Esophagus squamous epithelium (tissue), 4 donors: ENCODE results near the gene TAS1R1.

Source experiments
- CTCF ChIP-seq, 6 experiments: fragments of 450-650 bp in 4 of 6; fragments of 200-600 bp in 2 of 6; sonication (generic) in 2 of 6; IDR thresholded peaks; one replicate each; pipeline ENCODE4 v1.5.1; 2016 to 2019; ENCODE audit warnings: antibody characterized with exemption in 6 of 6, mild to moderate bottlenecking in 4 of 6, moderate library complexity in 4 of 6
- POLR2A ChIP-seq, 4 donors: fragments of 450-650 bp; IDR thresholded peaks; one replicate each; pipeline ENCODE4 v1.6.1; 2017; ENCODE audit warnings: antibody characterized with exemption in 4 of 4, mild to moderate bottlenecking in 4 of 4, moderate library complexity in 3 of 4

- TF ChIP-seq CTCF (IDR thresholded peaks at IDR 0.05) = no peak
- TF ChIP-seq POLR2A (IDR thresholded peaks at IDR 0.05) = no peak
Observed at GRCh38 chr1:6538956-6539355, 16.2 kb upstream of the TAS1R1 start.
